ENCODE data around the gene ZBTB43.

The ZBTB43 gene, protein sequence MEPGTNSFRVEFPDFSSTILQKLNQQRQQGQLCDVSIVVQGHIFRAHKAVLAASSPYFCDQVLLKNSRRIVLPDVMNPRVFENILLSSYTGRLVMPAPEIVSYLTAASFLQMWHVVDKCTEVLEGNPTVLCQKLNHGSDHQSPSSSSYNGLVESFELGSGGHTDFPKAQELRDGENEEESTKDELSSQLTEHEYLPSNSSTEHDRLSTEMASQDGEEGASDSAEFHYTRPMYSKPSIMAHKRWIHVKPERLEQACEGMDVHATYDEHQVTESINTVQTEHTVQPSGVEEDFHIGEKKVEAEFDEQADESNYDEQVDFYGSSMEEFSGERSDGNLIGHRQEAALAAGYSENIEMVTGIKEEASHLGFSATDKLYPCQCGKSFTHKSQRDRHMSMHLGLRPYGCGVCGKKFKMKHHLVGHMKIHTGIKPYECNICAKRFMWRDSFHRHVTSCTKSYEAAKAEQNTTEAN

DNA sequence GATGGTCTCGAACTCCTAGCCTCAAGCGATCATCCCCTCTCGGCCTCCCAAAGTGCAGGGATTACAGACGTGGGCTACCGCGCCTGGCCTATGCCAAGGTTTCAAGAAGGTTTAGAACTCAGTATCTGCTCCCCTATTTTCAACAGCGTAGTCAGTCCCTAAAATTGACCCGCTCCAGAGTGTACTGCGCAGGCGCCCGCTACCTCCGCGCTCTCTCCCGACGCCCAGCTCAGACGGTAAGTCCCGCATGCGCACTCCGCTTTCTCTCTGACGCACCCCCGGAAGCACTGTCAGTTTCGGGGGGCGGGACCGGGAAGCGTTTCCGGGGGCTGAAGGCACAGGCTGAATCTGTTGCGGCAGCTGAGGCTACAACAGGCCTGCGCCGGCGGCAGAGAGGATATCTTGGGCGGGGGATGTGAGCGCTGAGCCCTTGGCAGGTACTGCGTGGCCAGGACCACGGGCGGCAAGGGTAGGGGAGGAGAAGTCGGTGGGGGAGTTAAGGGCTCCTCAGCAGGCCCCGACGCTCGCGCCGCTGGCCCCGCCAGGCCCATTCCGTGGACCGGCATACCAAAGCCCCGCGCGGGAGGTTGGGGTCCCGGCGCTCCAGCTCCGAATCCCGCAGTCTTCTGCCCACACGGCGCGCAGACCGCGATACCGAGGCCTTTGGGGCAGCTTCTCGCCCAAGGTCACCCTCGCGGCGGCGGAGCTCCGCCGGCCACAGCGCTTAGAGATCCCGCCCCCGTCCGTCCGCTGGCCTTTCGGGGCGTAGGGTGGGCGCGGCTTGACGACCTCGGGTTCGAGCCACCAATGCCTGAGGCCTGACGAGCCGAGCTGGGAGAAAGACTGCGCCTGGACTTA is at the start of gene ZBTB43:
ZBTB43 (plus strand) TSS at position 345 of the 858 bp plus-strand sequence. CDS start 27,470 bp downstream, outside the sequence.
- ATAC-seq (replicated peaks; ENCODE audit: extremely low read depth, poor library complexity, severe bottlenecking) (peak; percentile 83), DNase-seq (ENCODE audit: low spot score in 2 of 2) (peak; percentile 97)
- no peaks in the 10 kb centered on the region for H3K27me3 Mint-ChIP-seq
- peaks cover 29% of the 10 kb centered on the region for H3K36me3 Mint-ChIP-seq (ENCODE audit: insufficient read depth)
- H3K4me3 Mint-ChIP-seq = peak within 1 kb of the TSS; percentile 90
- H3K4me1 Mint-ChIP-seq = peaks cover 42% of the 10 kb centered on the region
- no peaks in the 10 kb centered on the region for H3K9me3 Mint-ChIP-seq
- peak within 1 kb of the TSS; percentile 97 for H3K27ac Mint-ChIP-seq (ENCODE audit: low read depth)

DNA sequence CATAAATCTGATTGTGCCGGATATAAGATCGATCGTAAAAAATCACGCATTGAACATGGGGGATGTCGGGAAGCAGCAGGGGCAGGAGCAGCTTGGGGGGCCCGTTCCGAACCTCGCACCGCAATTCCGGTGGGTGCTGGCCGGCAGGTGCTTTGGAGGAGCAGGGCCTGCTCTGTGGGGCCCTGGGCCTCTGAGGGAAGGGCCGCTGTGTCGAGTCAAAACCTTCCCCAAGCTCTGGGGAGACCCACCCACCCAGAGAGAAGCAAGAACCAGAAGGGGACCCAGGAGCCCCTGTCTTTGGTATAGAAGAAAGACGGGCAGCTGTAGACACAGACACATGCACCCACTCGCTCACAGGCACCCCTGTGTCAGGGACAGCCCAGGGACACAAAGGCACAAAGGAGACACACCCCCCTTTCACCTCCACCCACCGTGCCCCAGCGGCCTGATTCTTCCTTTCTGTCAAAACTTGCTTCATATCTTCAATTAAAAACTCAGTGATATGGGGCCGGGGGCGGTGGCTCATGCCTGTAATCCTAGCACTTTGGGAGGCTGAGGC is 49.4 kb upstream of the ZBTB43 start:
- no peak overlapping the region for H3K4me3 Mint-ChIP-seq
- H3K36me3 Mint-ChIP-seq (ENCODE audit: insufficient read depth) = no peaks in the 10 kb centered on the region
- H3K4me1 Mint-ChIP-seq = no peaks in the 10 kb centered on the region
- H3K27ac Mint-ChIP-seq (ENCODE audit: low read depth) = no peak overlapping the region
- ATAC-seq (replicated peaks; ENCODE audit: extremely low read depth, poor library complexity, severe bottlenecking) = no peak
- H3K27me3 Mint-ChIP-seq = peaks cover 23% of the 10 kb centered on the region
- no peak for DNase-seq (ENCODE audit: low spot score in 2 of 2)
- no peaks in the 10 kb centered on the region for H3K9me3 Mint-ChIP-seq

DNA sequence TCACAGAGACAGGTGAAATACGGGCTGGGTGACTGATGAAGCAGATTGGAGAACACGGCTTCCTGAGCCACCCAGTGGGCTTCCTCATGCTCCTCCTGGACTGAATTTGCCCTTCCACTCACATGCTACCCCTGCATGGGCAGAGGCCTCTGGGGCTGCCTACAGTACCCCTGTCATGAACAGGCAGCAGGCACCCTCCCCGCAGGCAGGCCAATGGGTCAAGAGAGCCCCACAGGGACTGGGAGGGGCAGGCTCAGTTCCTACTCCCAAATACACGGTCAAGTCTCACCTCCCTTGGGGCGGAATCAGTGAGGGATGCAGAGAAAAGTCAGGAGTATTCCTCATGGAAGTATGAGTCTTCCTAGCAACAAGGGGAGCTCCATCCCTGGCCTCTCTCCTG is 48.6 kb upstream of the ZBTB43 start:
- ATAC-seq (replicated peaks; ENCODE audit: extremely low read depth, poor library complexity, severe bottlenecking) (no peak), DNase-seq (ENCODE audit: low spot score in 2 of 2) (no peak)
- Mint-ChIP-seq H3K9me3 (no peaks in the 10 kb centered on the region), H3K4me1 (no peaks in the 10 kb centered on the region), H3K36me3 (ENCODE audit: insufficient read depth) (no peaks in the 10 kb centered on the region), H3K27me3 (peaks cover 14% of the 10 kb centered on the region), H3K4me3 (no peak overlapping the region), H3K27ac (ENCODE audit: low read depth) (no peak overlapping the region)

DNA sequence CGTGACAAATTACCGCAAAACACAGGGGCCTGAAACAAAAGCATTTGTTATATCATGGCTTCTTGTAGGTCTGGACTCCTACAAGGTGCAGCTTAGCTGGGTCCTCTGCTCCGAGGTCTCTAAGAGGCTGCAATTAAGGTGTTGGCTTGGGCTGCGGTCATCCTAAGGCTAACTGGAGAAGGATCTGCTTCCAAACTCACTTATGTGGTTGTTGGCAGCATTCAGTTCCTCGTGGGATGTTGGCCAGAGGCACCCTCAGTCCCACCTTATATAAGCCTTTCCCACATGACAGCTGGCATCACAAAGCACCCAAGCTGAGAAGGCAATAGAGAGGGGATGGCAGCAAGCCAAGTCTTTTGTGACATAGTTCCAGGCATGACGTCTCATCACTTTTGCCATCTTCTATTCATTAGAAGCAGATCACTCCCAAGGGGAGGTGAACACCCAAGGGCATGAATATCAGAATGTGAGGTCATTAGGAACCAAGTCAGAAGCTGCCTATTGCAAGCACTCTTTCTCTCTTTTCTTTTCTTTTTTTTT is 47.9 kb upstream of the ZBTB43 start:
- Mint-ChIP-seq H3K27ac (ENCODE audit: low read depth) (no peak overlapping the region), H3K36me3 (ENCODE audit: insufficient read depth) (no peaks in the 10 kb centered on the region), H3K27me3 (peaks cover 11% of the 10 kb centered on the region), H3K4me3 (no peak overlapping the region), H3K9me3 (no peaks in the 10 kb centered on the region), H3K4me1 (no peaks in the 10 kb centered on the region)
- no peak for ATAC-seq (replicated peaks; ENCODE audit: extremely low read depth, poor library complexity, severe bottlenecking)
- no peak for DNase-seq (ENCODE audit: low spot score in 2 of 2)

DNA sequence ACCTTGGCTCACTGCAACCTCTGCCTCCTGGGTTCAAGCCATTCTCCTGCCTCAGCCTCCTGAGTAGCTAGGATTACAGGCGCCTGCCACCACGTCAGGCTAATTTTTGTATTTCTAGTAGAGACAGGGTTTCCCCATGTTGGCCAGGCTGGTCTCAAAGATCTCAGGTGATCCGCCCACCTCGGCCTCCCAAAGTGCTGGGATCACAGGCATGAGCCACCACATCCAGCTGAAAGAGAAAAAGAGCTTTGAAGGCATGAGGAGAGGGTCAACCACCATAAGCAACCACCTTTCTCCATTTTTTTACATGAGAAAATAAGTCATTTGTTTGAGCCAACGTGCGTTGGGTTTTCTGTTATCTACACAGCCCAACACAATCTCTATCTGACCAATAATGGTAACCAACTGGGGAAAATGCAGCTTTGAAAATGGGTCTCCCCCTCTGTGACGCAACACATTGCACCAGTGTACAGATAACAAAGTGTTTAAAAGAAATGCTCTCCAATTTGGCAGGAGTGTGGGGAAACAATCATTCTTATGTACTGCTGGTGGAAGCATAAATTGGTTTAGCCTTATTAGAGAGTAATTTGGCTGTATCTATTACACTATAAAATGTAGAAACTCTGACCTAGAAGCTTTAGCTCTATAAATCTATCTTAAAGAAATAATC is 45.8 kb upstream of the ZBTB43 start:
- ATAC-seq (replicated peaks; ENCODE audit: extremely low read depth, poor library complexity, severe bottlenecking) (no peak), DNase-seq (ENCODE audit: low spot score in 2 of 2) (no peak)
- no peaks in the 10 kb centered on the region for H3K4me1 Mint-ChIP-seq
- H3K4me3 Mint-ChIP-seq = no peak overlapping the region
- H3K9me3 Mint-ChIP-seq = no peaks in the 10 kb centered on the region
- H3K36me3 Mint-ChIP-seq (ENCODE audit: insufficient read depth) = no peaks in the 10 kb centered on the region
- no peaks in the 10 kb centered on the region for H3K27me3 Mint-ChIP-seq
- H3K27ac Mint-ChIP-seq (ENCODE audit: low read depth) = no peak overlapping the region

DNA sequence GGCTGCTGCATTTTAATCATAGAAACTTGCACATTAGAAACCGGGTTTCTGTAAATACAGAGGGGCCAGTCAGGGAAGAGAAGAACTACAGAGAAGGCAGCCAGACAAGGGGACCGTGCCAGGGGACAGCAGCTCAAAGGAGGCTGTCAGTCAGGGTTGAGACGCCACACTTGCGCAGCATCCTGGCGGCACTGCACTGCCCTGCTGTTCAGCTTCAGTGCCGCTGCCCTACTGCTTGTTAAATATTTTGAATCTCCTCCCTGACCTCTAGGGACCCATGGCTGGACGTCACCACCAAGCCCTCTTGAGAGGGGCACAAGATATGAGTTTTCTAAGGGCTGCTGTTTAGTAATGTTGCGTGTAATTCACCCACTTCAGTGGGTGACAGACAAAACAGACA is 43.6 kb upstream of the ZBTB43 start:
- Mint-ChIP-seq H3K4me3 (no peak overlapping the region), H3K27me3 (no peaks in the 10 kb centered on the region), H3K36me3 (ENCODE audit: insufficient read depth) (no peaks in the 10 kb centered on the region), H3K9me3 (no peaks in the 10 kb centered on the region), H3K4me1 (no peaks in the 10 kb centered on the region), H3K27ac (ENCODE audit: low read depth) (no peak overlapping the region)
- DNase-seq (ENCODE audit: low spot score in 2 of 2) (no peak), ATAC-seq (replicated peaks; ENCODE audit: extremely low read depth, poor library complexity, severe bottlenecking) (no peak)

DNA sequence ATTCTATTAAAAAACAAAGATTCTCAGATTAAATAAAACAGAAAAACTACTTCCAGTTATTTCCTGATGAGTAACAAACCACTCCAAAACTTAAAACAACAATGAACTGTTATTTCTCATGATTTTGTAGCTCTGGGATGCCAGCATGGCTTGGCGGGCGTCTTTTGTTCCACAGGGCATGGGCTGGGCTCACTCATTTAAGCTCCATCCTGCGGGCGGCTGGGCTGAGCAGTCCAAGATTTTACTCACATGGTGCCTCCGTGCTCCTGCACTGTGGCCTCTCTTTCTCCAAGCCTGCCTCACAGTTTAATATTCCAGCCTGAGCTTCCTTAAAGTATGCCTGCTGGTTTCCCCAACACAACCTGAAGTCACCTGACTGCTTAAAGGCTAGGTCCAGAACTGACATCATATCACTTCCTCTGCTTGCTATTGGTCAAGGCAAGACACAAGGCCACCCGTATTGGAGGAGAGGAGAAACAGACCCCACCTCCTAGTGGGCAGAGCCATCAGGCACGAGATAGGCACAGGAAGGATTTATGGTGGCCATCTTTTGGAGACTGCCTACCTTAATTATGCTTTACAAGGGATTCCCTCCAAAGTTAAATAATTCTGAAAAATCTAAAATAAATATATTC is 41.6 kb upstream of the ZBTB43 start:
- H3K4me3 Mint-ChIP-seq = no peak overlapping the region
- H3K4me1 Mint-ChIP-seq = no peaks in the 10 kb centered on the region
- DNase-seq (ENCODE audit: low spot score in 2 of 2) = no peak
- H3K27me3 Mint-ChIP-seq = no peaks in the 10 kb centered on the region
- no peak overlapping the region for H3K27ac Mint-ChIP-seq (ENCODE audit: low read depth)
- H3K9me3 Mint-ChIP-seq = no peaks in the 10 kb centered on the region
- H3K36me3 Mint-ChIP-seq (ENCODE audit: insufficient read depth) = no peaks in the 10 kb centered on the region
- no peak for ATAC-seq (replicated peaks; ENCODE audit: extremely low read depth, poor library complexity, severe bottlenecking)

DNA sequence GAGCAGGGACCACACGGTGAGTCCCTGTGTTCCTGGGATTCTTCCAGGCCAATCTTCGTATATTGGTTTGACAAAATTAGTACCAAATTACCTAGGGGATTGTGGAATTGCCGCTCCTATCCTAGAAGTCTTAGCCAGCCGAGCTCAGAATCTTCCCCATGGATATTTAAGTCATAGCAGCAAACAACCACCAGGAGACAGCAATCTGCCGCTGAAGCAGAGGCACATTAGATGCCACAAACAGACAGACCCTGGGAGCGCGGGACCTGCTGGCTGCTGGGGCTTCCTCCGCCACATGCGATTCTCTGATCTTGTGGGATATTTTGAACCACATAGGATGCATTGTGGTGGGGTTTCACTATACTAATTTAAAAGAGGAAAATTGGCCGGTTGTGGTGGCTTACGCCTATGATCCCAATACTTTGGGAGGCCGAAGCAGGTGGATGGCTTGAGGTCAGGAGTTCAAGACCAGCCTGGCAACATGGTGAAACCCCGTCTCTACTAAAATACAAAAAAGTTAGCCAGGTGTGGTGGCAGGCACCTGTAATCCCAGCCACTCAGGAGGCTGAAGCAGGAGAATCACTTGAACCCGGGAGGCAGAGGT is 31.7 kb upstream of the ZBTB43 start:
- no peaks in the 10 kb centered on the region for H3K9me3 Mint-ChIP-seq
- H3K36me3 Mint-ChIP-seq (ENCODE audit: insufficient read depth) = no peaks in the 10 kb centered on the region
- H3K27ac Mint-ChIP-seq (ENCODE audit: low read depth) = no peak overlapping the region
- H3K27me3 Mint-ChIP-seq = peaks cover 27% of the 10 kb centered on the region
- H3K4me3 Mint-ChIP-seq = no peak overlapping the region
- H3K4me1 Mint-ChIP-seq = no peaks in the 10 kb centered on the region
- ATAC-seq (replicated peaks; ENCODE audit: extremely low read depth, poor library complexity, severe bottlenecking) (no peak), DNase-seq (ENCODE audit: low spot score in 2 of 2) (no peak)

DNA sequence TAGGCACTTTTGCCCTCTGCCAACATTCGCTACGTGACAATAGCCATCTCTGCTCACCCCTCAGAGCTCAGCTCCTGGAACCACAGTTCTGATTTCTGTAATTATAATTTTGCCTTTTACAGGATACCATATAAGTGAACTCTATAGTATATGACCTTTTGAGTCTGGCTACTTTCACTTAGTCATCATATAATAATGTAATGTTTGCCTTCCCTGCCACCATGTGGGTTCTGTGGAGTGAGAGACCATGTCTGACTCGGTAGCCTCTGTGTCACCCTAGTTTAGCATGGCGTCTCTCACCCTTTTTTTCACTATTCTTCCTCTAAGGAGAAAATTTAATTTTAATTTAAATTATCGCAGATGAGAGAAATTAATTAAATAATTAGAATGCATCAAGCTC is 28.9 kb upstream of the ZBTB43 start:
- Mint-ChIP-seq H3K9me3 (no peaks in the 10 kb centered on the region), H3K36me3 (ENCODE audit: insufficient read depth) (no peaks in the 10 kb centered on the region), H3K27me3 (peaks cover 44% of the 10 kb centered on the region), H3K4me1 (no peaks in the 10 kb centered on the region), H3K4me3 (no peak overlapping the region), H3K27ac (ENCODE audit: low read depth) (peak overlapping the region; percentile 8)
- ATAC-seq (replicated peaks; ENCODE audit: extremely low read depth, poor library complexity, severe bottlenecking) (no peak), DNase-seq (ENCODE audit: low spot score in 2 of 2) (no peak)

DNA sequence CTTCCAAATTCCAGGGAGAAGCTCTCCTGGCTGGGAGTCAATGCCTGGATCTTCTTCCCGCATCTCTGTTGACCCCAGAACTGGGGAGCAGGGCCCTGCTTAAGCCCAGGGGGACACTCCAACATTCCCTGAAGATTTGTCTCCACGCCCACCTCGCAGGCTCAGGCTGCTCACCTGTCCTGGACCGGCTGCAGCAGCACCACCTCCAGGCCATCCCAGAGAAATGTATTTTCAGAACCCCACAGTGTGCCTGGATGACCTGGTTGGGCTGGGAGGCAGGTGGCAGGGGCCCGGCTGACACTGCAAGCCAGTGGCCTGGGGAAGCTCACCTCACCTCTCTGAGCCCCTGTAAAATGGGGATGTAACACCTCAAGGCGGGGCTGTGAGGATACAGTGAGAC is 27.1 kb upstream of the ZBTB43 start:
- DNase-seq (ENCODE audit: low spot score in 2 of 2) (no peak), ATAC-seq (replicated peaks; ENCODE audit: extremely low read depth, poor library complexity, severe bottlenecking) (no peak)
- H3K4me1 Mint-ChIP-seq = no peaks in the 10 kb centered on the region
- H3K4me3 Mint-ChIP-seq = no peak overlapping the region
- H3K9me3 Mint-ChIP-seq = no peaks in the 10 kb centered on the region
- H3K36me3 Mint-ChIP-seq (ENCODE audit: insufficient read depth) = no peaks in the 10 kb centered on the region
- H3K27me3 Mint-ChIP-seq = peaks cover 44% of the 10 kb centered on the region
- H3K27ac Mint-ChIP-seq (ENCODE audit: low read depth) = no peak overlapping the region

DNA sequence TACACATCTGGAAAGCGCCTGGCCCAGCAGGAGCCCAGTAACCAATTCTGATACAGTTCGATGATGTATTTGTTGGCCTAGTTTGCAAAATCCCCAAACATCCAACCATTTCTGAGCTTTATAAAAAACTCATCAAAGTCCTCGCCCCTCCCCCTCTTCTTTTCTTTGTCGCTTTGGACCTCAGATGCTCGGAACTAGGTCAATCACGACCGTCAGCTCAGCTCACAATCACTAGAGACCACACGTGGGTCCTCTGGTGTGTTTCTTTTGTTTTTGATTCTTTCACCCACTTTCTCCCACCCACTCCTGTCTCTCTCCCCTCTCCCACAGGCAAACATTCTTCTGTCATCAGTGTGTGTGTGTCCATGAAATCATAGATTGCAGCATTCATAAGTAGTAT is 26.7 kb upstream of the ZBTB43 start:
- DNase-seq (ENCODE audit: low spot score in 2 of 2) = no peak
- Mint-ChIP-seq H3K36me3 (ENCODE audit: insufficient read depth) (no peaks in the 10 kb centered on the region), H3K27ac (ENCODE audit: low read depth) (no peak overlapping the region), H3K27me3 (peaks cover 44% of the 10 kb centered on the region), H3K4me1 (no peaks in the 10 kb centered on the region), H3K9me3 (no peaks in the 10 kb centered on the region), H3K4me3 (no peak overlapping the region)
- no peak for ATAC-seq (replicated peaks; ENCODE audit: extremely low read depth, poor library complexity, severe bottlenecking)

Measured in central memory CD8-positive, alpha-beta T cell (primary cell).